ENCODE results near the gene SMYD3. TPM values are rescaled to one million over a fixed set of nuclear protein-coding genes. Genes with fewer than 3 reads are reported as not detected.
A peak's percentile ranks its signal among the peaks of the same experiment; 100 is the strongest.

The SMYD3 gene
- total and polyA plus RNA-seq, 11 donors: 6.3 to 12.1 (median 9.5) TPM

- TF ChIP-seq CTCF (IDR thresholded peaks at IDR 0.05): no peak
- no peak for TF ChIP-seq POLR2A (IDR thresholded peaks at IDR 0.05)
- no peak for ATAC-seq
- no peaks in the 10 kb centered on the region for H3K27me3 ChIP-seq
- H3K9me3 ChIP-seq: no peaks in the 10 kb centered on the region
- WGBS, 4 donors: 90 to 95% (median 94%) methylated on average over 11 of the region's 11 CpGs
- H3K27ac ChIP-seq: no peak overlapping the region
- no peak for DNase-seq
- H3K36me3 ChIP-seq: no peaks in the 10 kb centered on the region
- H3K4me3 ChIP-seq: no peak overlapping the region
- H3K4me1 ChIP-seq: no peaks in the 10 kb centered on the region
- intact Hi-C loops (cut with DNase I): no loop called here
Observed at GRCh38 chr1:246166841-246167240, 340.2 kb downstream of the SMYD3 start.

GRCh38 chr1:246165826-246166709 is 341.0 kb downstream of the SMYD3 start:
- ATAC-seq (no peak), DNase-seq (no peak)
- Histone ChIP-seq H3K36me3 (no peaks in the 10 kb centered on the region), H3K9me3 (no peaks in the 10 kb centered on the region), H3K27ac (no peak overlapping the region), H3K4me3 (no peak overlapping the region), H3K4me1 (peaks cover 0 to 2% (median 0%) of the 10 kb centered on the region in 12 donors), H3K27me3 (no peaks in the 10 kb centered on the region)
- TF ChIP-seq POLR2A (IDR thresholded peaks at IDR 0.05) (no peak), CTCF (IDR thresholded peaks at IDR 0.05) (no peak)
- intact Hi-C loops (cut with DNase I): no loop called here
- 87 to 90% (median 89%) methylated on average over 7 of the region's 7 CpGs for WGBS, 4 donors

GRCh38 chr1:246164764-246165163 is 342.3 kb downstream of the SMYD3 start:
- 95 to 96% (median 96%) methylated on average over 9 of the region's 9 CpGs for WGBS, 4 donors
- no peaks in the 10 kb centered on the region for H3K27me3 ChIP-seq

GRCh38 chr1:246162560-246162959 is 344.5 kb downstream of the SMYD3 start:
- Histone ChIP-seq H3K36me3 (no peaks in the 10 kb centered on the region), H3K4me1 (peaks cover 0 to 12% (median 0%) of the 10 kb centered on the region in 12 donors), H3K9me3 (no peaks in the 10 kb centered on the region), H3K27ac (no peak overlapping the region), H3K27me3 (no peaks in the 10 kb centered on the region), H3K4me3 (no peak overlapping the region)
- DNase-seq: no peak
- no peak for ATAC-seq
- intact Hi-C loops (cut with DNase I): no loop called here
- TF ChIP-seq POLR2A (IDR thresholded peaks at IDR 0.05): no peak
- 96 to 100% (median 99%) methylated on average over 1 of the region's 1 CpG for WGBS, 4 donors

More at GRCh38 chr1:246164764-246165163, 342.3 kb downstream of the SMYD3 start:
- intact Hi-C loops (cut with DNase I): no loop called here
- DNase-seq: no peak
- H3K4me3 ChIP-seq: no peak overlapping the region
- no peak for ATAC-seq
- no peak overlapping the region for H3K27ac ChIP-seq
- no peaks in the 10 kb centered on the region for H3K9me3 ChIP-seq
- peaks cover 0 to 2% (median 0%) of the 10 kb centered on the region in 12 donors for H3K4me1 ChIP-seq
- H3K36me3 ChIP-seq: no peaks in the 10 kb centered on the region
- no peak for TF ChIP-seq POLR2A (IDR thresholded peaks at IDR 0.05)

- Histone ChIP-seq H3K27ac (no peak overlapping the region), H3K36me3 (no peaks in the 10 kb centered on the region), H3K4me3 (no peak overlapping the region), H3K4me1 (peaks cover 0 to 20% (median 0%) of the 10 kb centered on the region in 12 donors), H3K9me3 (no peaks in the 10 kb centered on the region), H3K27me3 (no peaks in the 10 kb centered on the region)
- intact Hi-C loops (cut with DNase I): no loop called here
- ATAC-seq (peak in 1 of 4 donors; percentile 14), DNase-seq (no peak)
- no peak for TF ChIP-seq POLR2A (IDR thresholded peaks at IDR 0.05)
- WGBS, 4 donors: 49 to 66% (median 59%) methylated on average over 1 of the region's 1 CpG
Observed at GRCh38 chr1:246161626-246162025, 345.5 kb downstream of the SMYD3 start.

Measured in heart left ventricle (tissue), 16 donors.